ENCODE measurements around the gene SETD6. TPM values are rescaled to one million over a fixed set of nuclear protein-coding genes. Genes with fewer than 3 reads are reported as not detected.

Gene SETD6
- total and polyA plus RNA-seq, 2 of the 13 experiments (the other 11 are each of a cell fraction or from before 2014, with no cell fraction given) = 24.0 to 25.7 TPM

DNA sequence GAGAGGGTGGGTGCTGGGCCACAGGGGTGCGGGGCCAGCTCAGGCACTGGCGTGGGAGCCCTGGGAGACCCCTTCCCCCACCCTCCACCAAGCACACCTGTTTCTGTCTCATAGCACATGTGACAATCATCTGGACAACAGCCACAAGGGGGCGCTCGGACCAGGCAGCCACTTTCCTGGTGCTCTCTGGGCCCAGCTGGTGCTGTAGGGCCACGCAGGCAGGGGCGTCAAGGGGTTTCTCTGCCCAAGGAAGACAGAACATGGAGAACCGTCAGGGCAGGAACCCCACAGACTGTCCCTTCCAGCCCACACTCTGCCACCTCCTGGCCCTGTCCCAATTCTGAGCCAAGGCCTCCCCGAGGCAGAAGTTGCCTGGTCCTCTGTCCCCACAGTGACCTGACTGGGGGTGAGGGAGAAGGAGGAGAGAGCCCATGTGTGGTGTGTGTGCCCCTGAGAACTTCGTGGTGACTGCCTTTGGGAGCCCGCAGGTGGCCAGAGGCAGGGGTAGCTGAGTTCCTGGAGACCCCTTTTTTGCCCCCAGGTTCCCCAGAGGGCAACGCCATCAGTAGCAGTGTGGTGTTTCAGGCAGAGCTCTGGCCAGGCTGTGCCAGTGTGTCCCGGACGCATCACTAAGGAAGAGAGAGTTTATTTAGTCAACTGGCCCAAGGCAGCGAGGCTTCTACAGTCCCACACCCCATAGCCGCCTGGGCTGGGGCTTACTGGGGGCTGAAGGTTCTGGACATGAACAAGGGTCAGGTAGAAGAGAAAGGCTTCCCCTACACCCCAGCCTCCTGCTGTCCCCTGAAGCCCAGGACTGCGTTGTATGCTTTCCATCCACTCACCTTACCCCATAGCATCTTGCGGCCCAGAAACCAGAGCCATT lies 3.1 kb upstream of the SETD6 start (continued):
- no peak for TF ChIP-seq MAFF (IDR thresholded peaks at IDR 0.05; ENCODE audit: low read depth, low read length)
- no peak for TF ChIP-seq ZNF282 (IDR thresholded peaks at IDR 0.05; ENCODE audit: partially characterized antibody)
- TF ChIP-seq, protein P1, sequence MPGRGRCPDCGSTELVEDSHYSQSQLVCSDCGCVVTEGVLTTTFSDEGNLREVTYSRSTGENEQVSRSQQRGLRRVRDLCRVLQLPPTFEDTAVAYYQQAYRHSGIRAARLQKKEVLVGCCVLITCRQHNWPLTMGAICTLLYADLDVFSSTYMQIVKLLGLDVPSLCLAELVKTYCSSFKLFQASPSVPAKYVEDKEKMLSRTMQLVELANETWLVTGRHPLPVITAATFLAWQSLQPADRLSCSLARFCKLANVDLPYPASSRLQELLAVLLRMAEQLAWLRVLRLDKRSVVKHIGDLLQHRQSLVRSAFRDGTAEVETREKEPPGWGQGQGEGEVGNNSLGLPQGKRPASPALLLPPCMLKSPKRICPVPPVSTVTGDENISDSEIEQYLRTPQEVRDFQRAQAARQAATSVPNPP (CRISPR knock-in tag; IDR thresholded peaks at IDR 0.05) = no peak
- TF ChIP-seq, protein P2, sequence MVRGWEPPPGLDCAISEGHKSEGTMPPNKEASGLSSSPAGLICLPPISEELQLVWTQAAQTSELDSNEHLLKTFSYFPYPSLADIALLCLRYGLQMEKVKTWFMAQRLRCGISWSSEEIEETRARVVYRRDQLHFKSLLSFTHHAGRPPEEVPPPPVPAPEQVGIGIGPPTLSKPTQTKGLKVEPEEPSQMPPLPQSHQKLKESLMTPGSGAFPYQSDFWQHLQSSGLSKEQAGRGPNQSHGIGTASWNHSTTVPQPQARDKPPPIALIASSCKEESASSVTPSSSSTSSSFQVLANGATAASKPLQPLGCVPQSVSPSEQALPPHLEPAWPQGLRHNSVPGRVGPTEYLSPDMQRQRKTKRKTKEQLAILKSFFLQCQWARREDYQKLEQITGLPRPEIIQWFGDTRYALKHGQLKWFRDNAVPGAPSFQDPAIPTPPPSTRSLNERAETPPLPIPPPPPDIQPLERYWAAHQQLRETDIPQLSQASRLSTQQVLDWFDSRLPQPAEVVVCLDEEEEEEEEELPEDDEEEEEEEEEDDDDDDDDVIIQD (CRISPR knock-in tag; IDR thresholded peaks at IDR 0.05; ENCODE audit: low read depth) = no peak
- TF ChIP-seq, protein P3, sequence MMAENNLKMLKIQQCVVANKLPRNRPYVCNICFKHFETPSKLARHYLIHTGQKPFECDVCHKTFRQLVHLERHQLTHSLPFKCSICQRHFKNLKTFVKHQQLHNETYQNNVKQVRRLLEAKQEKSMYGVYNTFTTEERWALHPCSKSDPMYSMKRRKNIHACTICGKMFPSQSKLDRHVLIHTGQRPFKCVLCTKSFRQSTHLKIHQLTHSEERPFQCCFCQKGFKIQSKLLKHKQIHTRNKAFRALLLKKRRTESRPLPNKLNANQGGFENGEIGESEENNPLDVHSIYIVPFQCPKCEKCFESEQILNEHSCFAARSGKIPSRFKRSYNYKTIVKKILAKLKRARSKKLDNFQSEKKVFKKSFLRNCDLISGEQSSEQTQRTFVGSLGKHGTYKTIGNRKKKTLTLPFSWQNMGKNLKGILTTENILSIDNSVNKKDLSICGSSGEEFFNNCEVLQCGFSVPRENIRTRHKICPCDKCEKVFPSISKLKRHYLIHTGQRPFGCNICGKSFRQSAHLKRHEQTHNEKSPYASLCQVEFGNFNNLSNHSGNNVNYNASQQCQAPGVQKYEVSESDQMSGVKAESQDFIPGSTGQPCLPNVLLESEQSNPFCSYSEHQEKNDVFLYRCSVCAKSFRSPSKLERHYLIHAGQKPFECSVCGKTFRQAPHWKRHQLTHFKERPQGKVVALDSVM (CRISPR knock-in tag; IDR thresholded peaks at IDR 0.05) = no peak
- no peak for TF ChIP-seq ZSCAN12 (CRISPR knock-in tag; IDR thresholded peaks at IDR 0.05)
- TF ChIP-seq, protein P4, sequence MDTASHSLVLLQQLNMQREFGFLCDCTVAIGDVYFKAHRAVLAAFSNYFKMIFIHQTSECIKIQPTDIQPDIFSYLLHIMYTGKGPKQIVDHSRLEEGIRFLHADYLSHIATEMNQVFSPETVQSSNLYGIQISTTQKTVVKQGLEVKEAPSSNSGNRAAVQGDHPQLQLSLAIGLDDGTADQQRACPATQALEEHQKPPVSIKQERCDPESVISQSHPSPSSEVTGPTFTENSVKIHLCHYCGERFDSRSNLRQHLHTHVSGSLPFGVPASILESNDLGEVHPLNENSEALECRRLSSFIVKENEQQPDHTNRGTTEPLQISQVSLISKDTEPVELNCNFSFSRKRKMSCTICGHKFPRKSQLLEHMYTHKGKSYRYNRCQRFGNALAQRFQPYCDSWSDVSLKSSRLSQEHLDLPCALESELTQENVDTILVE (CRISPR knock-in tag; IDR thresholded peaks at IDR 0.05) = no peak
- no peak for TF ChIP-seq CBFB (CRISPR knock-in tag; IDR thresholded peaks at IDR 0.05)
- TF ChIP-seq EED (CRISPR knock-in tag; IDR thresholded peaks at IDR 0.05) = 0 out of 2 replicates have a peak, but pooled peaks have one; percentile 31
- TF ChIP-seq HNRNPK (IDR thresholded peaks at IDR 0.05; ENCODE audit: low read depth, low read length, poor library complexity, severe bottlenecking) = no peak
- TF ChIP-seq SALL2 (CRISPR knock-in tag; IDR thresholded peaks at IDR 0.05) = 0 out of 2 replicates have a peak, but pooled peaks have one; percentile 38
- no peak for TF ChIP-seq ZFP41 (CRISPR knock-in tag; IDR thresholded peaks at IDR 0.05; ENCODE audit: borderline replicate concordance)
- TF ChIP-seq, protein P5, sequence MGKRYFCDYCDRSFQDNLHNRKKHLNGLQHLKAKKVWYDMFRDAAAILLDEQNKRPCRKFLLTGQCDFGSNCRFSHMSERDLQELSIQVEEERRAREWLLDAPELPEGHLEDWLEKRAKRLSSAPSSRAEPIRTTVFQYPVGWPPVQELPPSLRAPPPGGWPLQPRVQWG (CRISPR knock-in tag; IDR thresholded peaks at IDR 0.05; ENCODE audit: borderline replicate concordance, low read depth) = no peak
- TF ChIP-seq SAP130 (CRISPR knock-in tag; IDR thresholded peaks at IDR 0.05; ENCODE audit: low read depth) = peak; percentile 59; the same call in 1 of the 2 replicates
- no peak for TF ChIP-seq TAF1 (CRISPR knock-in tag; IDR thresholded peaks at IDR 0.05)
- TF ChIP-seq ZNF296 (CRISPR knock-in tag; conservative IDR thresholded peaks at IDR 0.05) = no peak
- TF ChIP-seq IKZF4 (CRISPR knock-in tag; IDR thresholded peaks at IDR 0.05; ENCODE audit: borderline replicate concordance, low read depth, not compliant biosample characterization) = no peak
- TF ChIP-seq ZNF546 (CRISPR knock-in tag; conservative IDR thresholded peaks at IDR 0.05) = no peak
- no peak; the same call in 1 of the 2 replicates for TF ChIP-seq IRX3 (CRISPR knock-in tag; IDR thresholded peaks at IDR 0.05; ENCODE audit: borderline replicate concordance, low read depth)
- no peak for TF ChIP-seq NPAS2 (CRISPR knock-in tag; IDR thresholded peaks at IDR 0.05; ENCODE audit: borderline replicate concordance)
- TF ChIP-seq SMARCE1 (IDR thresholded peaks at IDR 0.05; ENCODE audit: borderline replicate concordance) = no peak
- TF ChIP-seq ZNF3 (CRISPR knock-in tag; IDR thresholded peaks at IDR 0.05) = no peak
- TF ChIP-seq PITX1 (CRISPR knock-in tag; IDR thresholded peaks at IDR 0.05) = no peak
- TF ChIP-seq RBM39 (IDR thresholded peaks at IDR 0.05; ENCODE audit: low read depth, low read length, poor library complexity, severe bottlenecking) = peak; percentile 47

Measured in HepG2 (cell line).